Stimulated activated CD4-positive, alpha-beta T cell treated with anti-CD3 and anti-CD28 coated beads, Interleukin-4, amount 100 ng/mL, for 1 hour (primary cell): ENCODE data around the gene PIGC.

Experiments used
- DNase-seq: peaks from one replicate; pipeline ENCODE4 v3.0.0-alpha.2; 2020

PIGC gene

DNA sequence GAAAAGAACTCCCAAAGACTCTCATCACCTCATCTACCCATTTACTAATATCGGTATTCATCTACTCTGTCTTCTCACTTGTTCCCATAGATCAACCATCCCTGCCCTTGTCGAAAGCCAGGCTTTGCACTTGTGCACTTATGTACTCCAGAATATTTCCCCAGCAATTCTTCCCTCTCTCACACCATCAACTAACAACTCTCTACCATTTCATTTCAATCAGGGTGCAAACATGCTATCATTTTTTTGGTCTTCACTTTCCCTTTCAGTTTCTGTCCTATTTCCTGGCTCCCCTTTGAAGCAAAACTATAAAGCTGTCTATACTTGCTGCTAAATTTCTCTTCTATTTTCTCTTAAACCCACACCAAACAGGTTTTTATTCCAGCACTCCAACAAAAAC is 16.7 kb downstream of the PIGC start:
- no peak for DNase-seq

DNA sequence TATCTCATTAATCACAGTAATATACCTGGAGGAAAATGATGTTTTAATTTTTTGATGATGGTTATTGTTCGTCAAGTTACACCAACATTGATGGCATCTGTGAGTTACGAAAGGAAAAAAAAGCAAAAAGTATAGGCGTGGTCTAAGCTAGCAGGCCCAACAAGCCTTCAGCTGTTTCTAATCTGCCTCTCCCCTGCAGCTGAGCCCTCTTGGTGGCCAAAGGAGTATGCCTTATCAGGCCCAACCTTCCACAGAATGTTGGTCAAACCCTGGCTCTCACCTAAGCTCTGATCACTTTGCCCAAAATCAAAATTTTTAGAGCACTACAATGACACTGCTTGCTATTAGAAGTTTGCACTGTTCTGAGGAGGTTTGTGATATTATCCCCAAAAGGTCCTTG is 18.5 kb downstream of the PIGC start:
- DNase-seq, result no peak

DNA sequence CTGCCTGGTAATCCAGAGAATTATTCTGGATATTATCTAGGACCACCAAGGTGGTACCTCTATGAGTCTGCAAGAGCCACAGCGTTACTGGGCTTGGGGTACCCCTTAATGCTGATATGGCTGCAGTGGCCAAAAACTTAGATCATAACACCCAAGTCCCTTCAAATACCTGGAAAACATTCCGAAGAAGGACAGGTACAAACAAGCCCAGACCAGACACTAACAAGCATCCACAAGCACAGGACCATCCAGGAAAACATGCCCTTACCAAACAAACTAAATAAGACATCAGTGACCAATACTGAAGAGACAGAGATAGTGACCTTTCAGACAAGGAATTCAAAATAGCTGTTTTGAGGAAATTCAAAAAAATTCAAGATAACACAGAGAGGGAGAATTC is 20.5 kb downstream of the PIGC start:
- no peak for DNase-seq

DNA sequence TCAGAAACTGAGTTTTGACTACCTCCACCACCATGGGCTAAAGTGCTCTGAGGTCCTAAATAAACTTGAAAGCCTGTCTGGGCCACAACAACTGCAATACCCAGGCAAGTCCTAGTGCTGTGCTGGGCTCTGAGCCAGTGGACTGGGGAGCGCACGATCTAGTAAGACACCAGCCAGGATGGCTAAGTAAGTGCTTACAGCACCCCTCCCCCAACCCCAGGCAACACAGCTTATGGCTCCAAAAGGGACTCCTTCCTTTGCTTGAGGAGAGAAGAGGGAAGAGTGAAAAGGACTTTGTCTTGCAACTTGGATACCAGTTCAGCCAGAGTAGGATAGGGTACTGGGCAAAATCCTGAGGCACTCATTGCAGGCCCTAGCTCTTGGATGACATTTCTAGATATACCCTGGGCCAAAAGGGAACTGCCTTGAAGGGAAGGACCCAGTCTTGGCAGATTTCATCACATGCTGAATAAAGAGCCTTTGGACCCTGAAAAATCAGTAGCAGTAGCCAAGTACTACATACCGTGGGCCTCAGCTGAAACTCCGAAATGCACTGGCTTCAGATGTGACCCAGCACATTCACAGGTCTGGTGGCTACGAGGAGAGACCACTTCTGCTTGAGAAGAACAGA is 21.8 kb downstream of the PIGC start:
- no peak for DNase-seq

DNA sequence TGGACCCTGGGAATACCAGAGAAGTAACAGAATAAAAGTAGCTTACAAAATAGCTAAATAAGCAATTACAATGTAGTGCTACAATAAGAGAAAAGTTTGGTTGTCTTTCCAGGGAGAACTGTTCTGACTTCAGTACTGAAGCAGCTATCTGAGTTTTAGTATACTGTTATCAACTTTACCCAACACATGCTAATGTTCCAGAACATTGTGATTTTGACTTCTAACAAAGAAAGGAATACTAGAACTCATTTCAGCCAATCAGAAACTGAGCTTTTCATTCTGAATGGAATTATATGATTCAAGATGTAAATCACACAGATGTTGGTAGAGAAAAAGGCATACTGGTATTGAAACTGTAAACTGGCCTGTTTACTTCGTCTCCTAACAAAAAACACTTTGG is 23.5 kb downstream of the PIGC start, which contains the start of gene C1orf105:
TSS of gene C1orf105 (plus strand) at position 301 of the 400 bp plus-strand sequence. CDS start 201 bp downstream, outside the sequence.
- DNase-seq, result no peak

DNA sequence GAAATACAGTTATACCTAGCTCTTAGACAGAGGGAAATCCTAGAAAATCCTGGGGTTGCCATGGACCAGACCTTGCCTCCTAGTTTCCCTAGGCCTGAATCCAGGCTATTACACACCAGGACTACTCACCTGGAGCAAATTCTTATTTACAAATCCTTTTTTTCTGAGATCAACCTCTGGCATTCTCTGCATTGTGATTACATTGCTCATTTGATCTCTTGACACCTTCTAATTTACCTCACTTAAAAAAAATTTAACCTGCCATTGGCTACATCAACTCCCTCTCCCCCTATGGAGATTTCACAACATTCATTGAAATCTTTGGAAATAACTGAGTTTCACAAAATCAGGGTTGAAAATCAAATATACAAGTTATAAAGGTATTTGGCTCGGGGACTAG is 26.3 kb downstream of the PIGC start:
- no peak for DNase-seq

DNA sequence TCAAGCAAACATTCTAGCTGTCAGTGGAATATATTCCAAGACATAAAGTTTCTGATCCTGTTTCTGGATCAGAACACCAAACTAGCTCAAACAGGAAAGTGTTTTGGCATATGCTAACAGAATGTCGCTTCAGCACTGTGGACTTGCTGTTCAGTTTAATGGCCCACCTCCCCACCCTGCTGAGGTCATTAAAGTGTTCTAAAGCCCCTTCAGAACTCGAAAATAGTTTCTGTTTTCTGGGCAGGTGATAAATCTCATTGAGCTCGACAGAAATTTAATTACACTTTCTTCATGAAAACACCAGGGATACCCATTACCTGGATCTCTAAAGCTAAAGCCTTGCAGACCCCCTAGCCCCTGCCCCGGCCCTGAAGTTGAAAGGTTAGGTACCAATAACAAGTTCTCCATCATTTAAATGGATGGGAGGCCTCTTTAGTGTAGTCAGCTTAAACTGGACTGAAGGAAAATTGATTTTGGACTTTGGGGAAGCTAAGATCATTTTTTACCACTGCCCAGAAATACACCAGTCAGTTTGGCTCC is 27.3 kb downstream of the PIGC start:
- DNase-seq, result no peak

DNA sequence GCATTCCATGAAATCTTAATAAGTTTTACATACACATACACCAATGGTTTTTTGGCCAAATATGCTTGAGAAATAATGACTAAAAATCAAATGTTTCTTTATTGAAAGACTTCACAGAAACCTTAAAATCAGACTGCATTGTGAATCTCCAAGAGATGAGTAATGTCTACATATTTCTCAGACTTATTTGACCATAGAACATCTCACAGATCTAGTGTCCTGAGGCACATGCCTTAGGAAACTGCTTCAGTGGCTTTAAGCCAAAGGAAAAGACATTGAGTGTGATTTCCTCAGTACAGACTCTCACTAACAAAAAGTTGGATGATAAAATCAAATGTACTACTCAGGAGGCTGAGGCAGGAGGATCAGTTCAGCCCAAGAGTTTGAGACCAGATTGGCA is 29.5 kb downstream of the PIGC start:
- DNase-seq, result no peak

DNA sequence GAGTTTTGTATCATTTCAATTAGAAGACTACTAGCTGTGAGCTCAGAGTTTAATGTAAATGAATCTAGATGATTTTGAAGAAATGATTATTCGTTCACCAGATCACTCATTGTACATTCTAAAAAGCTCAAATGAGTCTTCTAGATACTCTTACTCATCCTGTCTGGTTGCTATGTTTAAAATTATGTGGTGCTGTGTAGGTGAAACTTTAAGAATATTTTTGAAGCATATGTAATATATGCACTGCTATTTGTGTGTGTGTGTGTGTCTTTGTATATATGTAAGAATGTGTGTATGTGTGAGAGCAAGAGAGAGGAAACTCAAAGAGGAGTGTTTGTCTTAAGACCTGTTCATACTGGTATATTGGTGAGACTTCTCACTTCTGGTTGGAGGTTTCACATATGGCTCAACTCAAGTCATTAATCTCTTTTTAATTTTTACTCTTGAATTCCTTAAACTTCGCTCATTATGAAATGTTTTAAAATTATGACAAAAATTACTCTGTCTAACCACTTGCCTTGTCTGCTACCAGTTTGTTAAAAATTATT is 32.0 kb downstream of the PIGC start:
- no peak for DNase-seq

DNA sequence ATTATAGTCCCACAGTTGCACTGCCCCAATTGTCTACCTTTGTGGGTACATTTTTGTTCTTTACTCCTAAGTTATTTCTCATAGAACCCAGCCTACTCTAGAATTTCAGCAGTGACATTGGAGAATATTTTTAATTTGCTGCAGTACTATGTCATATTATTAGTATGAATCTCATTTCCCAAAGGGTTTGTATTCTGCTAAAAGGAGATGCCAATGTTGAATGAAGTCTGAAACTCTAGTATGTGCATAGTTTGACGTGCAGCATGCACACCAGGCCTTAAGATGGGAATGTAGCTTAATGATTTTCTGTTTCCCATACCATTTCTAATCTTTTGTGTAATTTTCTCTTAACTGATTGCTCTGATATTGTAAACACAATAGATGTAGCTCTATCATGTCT is 33.8 kb downstream of the PIGC start:
- DNase-seq, result no peak

DNA sequence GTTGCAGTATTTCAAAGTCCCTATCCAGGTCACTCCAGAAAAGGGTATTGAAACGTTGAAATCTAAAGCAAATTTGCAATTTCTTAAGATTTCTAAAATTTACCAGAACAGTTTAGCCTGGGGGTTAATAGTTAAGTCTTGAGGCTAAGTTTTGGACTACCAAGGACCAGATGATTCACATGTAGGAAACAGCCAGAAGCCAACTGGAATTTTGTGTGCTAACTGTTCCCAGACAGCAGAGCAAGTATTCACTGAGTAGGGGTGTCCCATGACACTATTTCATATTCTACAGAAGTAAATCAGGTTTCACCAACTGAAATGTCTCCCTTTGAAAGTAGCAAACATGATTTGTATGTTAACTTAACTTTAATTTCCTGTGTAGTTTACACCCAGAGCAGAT is 34.9 kb downstream of the PIGC start:
- DNase-seq, result no peak

DNA sequence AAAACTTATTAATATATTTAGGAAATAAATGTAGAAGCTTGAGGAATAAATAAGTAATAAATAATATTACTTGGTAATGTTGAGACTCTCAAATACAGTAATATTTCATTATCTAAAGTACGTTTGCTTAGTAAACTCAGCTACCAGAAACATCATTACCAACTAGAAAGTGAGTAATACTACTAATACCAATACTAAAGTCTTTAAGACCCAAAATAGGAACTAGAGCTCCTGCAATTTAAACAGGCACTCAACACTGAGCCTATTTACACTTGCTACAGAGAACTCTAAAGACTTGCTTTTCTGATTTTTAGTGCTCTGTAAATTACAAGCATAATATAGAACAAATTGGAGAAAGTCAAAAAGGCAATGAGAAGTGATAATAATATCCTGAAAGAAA is 36.9 kb downstream of the PIGC start:
- no peak for DNase-seq

DNA sequence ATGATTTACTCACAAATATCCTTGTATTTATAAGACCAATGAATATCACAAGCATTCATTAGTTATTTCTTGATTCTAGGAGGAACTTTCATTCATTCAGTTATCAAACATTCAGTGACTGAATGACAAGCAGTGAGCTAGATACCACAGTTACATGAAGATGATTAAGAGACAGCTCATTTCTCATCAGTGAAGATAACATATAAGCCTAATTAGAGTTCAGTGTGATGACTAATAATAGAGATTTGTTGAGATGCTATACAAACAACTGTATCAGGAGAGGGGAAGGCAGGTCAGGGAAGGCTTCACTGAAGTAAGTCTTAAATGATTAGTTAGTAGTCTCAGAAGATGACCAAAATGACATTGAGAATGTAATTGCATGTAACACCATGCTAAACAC is 38.0 kb downstream of the PIGC start:
- no peak for DNase-seq

DNA sequence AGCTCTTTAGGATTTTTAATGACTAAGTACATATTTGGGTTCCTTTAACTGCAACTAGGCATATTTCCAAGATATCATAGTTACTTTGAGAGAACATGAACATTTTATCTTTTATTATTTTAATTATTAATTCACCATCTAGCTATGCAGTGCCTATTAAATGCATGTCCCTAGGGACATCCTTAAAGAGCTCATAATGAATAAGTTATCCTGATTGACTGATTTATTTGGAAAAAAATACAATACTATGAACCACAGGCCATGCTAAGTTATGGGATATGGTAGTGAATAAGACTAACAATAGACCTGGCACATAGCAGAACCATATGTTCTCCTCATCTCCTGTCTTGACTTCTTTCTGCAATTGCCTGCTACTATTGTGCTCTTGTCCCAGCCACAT is 39.7 kb downstream of the PIGC start:
- DNase-seq, result no peak

DNA sequence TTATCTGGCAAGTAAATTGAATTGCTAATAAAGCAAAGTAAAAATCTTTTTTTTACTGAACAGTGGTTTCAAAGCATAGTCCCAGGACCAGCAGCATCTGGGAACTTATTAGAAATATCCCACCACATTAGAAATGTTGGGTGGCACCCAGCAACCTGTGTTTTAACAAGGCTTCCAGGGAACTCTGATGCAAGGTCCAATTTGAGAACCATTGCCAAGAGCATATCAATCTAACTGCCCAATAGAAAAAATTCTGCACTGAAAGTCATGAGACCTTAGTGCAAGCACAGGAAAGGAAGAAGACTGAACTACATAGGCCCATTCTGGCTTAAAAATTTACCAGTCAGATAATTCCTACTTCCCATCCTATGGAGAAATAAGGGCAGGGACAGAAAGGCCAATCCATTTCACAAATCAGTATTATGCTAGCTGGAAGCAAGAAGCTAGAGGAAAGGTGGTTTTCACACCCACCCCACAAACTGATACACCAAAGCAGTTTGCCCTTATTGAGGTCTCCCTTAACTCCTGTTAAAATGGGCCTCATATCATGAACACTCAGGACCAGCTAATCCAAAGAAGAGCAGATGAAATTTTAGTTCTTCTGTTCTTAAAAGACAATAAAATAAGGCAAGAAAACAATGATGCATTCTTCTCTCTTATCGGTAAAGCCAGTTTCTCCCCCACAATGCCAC is 40.8 kb downstream of the PIGC start:
- DNase-seq, result no peak

DNA sequence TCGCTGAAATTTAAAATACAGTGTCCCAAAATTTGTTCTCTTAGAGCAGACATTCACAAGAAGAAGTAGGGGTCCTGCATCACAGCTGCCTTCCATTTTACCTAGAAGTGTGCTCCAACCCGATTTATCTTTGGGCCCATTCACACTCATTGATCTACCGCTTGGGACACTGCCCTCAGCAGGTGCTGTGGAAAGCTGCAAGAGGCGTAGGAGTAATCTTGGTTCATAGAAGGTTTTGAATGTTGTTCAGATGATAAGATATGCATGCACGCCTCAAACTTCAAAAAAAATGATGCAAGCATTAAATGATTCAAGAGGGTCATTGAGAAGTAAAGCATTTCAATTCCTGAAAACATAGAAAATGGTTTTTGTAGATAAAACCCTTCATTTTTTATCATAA is 42.0 kb downstream of the PIGC start:
- DNase-seq, result no peak

DNA sequence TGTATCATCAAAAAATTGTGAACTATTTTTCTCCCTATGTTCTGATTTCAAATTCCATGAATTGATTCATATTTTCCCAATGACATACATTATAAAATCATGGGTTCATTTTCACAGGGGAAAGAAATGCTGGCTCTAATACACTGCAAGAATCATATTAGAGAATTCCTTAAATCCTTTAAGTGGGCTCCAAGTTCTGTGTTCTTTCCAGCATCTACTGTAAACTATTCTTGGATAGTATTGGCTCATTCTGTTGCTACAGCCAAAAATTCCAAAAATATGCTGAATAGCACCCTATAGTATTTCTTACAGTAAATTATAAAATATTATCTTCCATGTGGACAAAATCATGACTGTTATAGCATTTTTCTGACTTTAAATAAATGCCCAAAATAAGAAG is 42.4 kb downstream of the PIGC start:
- no peak for DNase-seq

DNA sequence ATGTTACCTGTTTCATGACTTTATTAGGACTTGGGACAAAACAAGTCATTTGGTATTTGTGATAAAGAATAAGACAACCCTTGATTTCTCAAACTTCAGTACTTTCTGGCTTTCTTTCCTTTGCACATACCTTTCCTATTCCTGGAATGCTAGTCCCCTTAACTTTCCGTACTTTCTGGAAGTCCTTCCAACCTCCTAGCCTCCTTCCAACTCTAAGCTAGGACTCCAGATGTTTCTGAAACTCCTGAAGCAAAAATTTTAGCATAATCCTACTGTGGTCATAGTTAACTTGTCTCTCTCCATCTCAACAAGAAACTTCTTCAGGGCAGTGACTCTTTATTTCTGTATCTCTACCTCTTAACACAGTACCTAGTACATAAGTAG is 43.2 kb downstream of the PIGC start:
- DNase-seq, result no peak

DNA sequence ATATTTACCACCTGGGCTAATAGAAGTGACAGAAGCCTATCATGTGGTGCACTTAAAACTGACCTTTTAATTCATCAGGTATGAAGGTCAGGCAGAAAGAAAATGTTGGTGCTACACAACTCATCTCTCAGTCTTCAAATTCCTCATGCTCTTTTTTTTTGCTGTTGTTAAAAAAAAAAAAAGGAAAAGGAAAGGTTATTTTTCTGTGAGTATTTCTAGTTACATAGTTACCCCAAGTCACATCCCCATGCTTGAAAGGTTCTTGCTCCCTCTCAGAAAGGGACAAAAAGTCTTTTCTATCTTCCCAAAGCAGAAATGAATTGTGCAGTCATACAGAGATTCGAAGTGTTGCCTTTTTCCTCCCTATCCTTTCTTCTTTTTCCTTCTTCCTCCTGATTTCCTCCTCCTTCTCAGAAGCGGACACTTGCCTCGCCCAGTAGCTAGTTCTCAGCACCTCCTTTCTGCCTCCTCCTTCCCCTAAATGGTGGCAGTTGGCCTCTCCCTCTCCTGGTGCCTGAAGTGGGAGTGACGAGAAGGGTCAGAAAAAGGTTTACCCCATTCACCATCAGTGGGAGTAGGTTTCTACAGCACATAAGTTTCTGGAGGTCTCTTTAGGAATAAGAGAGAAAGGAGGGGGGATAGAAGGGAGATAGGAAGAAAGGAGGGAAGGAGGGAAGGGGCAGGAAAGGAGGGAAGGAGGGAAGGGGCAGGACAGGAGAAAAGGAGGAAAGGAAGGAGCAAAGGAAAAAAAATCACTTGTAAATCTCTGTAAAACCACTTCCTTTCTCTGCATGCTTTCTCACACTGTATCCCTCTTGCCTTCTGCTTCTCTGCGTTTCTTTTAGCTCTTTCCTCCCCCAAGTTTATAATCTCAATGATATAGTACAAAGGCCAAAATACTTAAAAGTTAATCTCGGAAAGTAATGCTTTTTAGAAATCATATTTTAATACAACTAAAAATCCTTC is 43.8 kb downstream of the PIGC start:
- no peak for DNase-seq

DNA sequence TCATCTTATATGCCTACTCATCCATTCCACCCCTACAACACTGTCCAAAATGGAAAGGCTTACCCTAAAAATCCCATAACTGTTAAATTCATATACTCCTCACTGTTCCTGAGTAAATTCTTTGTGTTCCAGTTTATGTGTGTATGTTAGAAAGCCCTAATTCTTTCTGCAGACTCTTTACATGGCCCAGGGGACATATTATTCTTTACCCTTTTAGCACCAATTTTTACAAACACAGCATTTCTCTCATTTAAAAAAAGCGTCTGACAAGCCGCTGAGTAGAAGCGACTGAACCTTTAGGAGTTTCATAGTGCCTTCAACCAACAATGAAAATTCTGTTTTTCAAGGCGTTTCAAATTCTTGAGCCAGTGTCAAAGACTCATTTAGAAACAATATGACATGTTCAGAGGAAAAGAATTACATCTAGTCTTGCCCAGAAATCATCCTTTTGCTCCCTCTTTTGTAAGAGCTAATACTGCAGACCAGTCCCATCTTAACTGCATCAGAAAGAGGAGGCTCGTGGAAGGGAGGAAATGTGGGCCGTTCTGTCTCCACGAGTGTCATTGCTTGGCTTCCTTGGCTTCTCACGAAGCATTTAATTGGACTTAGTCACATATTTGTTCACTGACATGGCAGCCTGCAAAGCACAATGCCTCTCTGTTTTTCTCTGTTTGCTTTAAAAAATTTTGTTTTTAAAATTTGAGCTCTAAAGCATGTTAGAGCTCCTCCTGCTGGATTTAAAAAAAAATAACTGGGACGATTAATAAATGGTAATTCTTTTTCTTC is 44.7 kb downstream of the PIGC start:
- DNase-seq, result peak; percentile 5

DNA sequence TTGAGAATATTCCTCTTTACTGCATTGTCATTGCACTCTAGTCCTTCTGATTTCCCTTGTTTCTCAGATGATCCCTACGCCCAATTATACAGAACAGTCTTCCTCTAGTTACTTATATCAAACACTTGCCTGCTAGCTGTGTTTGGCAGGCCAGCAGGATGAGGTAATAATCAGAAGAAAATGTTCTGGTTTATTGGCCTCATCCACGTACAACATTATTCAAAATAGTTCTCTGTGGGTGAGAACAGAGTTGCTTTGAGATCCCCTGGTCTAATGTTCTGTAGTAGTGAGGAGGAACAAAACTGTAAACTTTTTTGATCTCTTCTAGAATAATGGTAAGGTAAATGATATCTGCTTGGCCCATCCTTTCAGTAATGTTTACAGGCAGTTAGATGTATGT is 45.7 kb downstream of the PIGC start:
- no peak for DNase-seq

DNA sequence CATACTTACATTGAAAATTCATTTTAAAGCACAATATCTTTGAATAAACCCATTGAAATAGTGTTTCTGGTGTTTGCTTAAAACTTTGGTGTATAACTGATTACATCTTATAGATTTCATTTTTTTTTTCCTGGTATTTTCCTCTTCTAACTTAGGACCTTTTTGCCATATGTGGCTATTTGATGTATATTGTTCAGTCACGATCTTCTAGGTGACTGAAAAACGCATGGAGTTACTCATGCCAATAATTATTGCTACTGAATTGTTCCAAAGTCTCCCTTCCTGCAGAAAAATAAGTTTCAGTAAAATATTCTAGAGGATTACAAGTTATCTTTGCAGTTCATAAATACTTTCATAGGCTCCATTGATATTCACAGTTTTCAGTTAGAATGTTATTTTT is 46.2 kb downstream of the PIGC start:
- DNase-seq, result no peak
